Measurements from ENCODE around the gene ENDOV.

The ENDOV gene

GRCh38 chr17:80454557-80455335, 39.8 kb downstream of the ENDOV start:
- peak overlapping the region; percentile 99 for H3K27ac ChIP-seq
- TF ChIP-seq, protein P1, sequence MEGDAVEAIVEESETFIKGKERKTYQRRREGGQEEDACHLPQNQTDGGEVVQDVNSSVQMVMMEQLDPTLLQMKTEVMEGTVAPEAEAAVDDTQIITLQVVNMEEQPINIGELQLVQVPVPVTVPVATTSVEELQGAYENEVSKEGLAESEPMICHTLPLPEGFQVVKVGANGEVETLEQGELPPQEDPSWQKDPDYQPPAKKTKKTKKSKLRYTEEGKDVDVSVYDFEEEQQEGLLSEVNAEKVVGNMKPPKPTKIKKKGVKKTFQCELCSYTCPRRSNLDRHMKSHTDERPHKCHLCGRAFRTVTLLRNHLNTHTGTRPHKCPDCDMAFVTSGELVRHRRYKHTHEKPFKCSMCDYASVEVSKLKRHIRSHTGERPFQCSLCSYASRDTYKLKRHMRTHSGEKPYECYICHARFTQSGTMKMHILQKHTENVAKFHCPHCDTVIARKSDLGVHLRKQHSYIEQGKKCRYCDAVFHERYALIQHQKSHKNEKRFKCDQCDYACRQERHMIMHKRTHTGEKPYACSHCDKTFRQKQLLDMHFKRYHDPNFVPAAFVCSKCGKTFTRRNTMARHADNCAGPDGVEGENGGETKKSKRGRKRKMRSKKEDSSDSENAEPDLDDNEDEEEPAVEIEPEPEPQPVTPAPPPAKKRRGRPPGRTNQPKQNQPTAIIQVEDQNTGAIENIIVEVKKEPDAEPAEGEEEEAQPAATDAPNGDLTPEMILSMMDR (conservative IDR thresholded peaks at IDR 0.05) = no peak; the same call in 1 of the 2 replicates

DNA sequence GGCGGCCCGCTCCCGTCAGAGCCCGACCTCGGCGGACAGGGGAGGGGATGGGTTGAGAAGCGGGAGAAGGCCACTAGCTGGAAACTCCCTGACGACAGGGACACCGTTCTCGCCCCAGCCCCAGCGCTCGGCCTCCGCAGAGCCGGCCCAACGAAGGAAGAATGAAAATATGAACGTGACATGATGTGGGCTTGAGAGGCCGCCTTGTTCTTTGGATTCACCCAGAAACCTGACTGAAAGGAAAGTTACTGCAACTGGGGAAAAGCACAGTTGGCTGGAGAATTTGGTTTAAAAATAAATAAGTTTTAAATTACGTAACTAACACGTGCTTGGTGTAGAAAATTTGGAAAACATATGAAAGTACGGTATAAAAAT, 40.4 kb downstream of the ENDOV start:
- TF ChIP-seq, protein P1 (conservative IDR thresholded peaks at IDR 0.05) = no peak
- peak overlapping the region; percentile 99 for H3K27ac ChIP-seq

GRCh38 chr17:80455784-80456183, 40.8 kb downstream of the ENDOV start:
- H3K27ac ChIP-seq = peak overlapping the region; percentile 99
- TF ChIP-seq, protein P1 (conservative IDR thresholded peaks at IDR 0.05) = no peak

DNA sequence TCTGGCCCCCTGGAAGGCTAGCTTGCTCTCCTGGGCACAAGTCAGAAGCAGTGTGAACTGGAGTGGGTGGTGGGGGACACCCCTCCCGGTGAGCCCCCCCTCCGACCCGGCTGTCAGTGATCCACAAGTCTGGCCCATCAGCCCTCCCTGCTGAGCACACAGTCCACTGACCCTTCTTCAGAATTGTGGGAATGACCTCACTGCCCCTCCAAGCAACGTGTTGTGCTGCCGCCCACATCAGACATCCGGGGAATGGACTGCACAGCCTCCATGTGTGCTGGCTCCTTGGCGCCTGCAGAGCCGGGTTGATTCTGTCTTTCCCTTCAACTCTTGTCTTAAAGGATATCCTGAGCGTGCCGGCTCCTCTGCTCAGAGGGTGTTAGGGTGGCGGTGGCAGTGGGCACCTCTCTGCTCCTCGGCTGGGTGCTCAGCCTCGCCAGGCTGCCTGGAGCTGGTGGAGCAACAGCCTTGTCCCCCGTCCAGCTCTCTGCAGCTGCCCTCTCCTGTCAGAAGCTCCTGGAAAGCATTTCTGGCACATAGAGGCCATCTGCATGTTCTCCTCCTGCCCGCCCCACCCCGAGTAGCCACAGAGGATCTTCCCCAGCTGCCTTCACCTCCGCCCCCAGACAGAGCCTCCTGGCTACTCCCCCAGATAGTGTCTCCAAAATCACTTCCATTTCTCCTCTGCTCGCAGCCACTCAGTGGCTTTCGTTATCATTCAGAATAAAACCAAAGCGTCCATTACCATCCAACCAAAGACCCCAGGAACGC, 41.7 kb downstream of the ENDOV start:
- TF ChIP-seq, protein P1 (conservative IDR thresholded peaks at IDR 0.05) = no peak
- H3K27ac ChIP-seq = peak overlapping the region; percentile 99; the same call in 1 of the 2 replicates

DNA sequence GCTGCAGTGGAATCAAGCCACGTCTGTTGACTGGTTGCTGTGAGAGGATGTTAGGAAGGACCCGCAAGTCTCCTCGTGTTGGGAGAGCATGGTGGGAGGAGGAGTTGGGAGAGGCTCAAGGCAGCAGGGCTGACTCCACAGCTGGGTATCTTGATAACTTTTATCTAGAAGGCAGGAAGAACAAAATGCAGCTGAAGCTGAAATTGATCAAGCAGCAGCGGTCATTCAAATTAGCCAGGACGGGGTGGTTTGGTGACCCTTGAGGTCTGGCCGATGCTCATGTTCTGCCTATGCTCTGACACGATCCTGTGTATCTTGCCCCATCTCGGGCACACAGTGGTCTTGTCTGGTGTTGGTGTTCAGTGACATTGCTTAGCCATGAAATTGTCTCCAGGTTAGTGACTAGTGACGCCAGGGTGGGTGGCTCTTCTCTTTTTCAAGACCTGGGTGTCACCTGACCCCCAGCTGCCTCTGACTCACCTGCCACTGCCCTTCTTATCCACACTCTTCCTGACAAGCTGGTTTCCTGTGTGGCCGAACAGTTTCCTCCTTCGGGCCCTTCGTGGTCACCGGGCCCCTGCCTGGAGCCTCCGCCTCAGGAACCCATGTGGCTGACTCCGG, 42.4 kb downstream of the ENDOV start:
- no peak overlapping the region for H3K27ac ChIP-seq
- TF ChIP-seq, protein P1 (conservative IDR thresholded peaks at IDR 0.05) = no peak

GRCh38 chr17:80458016-80458415, 43.0 kb downstream of the ENDOV start:
- TF ChIP-seq, protein P1 (conservative IDR thresholded peaks at IDR 0.05) = no peak
- H3K27ac ChIP-seq = no peak overlapping the region

GRCh38 chr17:80459234-80459633, 44.3 kb downstream of the ENDOV start:
- no peak overlapping the region for H3K27ac ChIP-seq
- TF ChIP-seq, protein P1 (conservative IDR thresholded peaks at IDR 0.05) = no peak

Data from VCaP (cell line).